ENCODE results near the gene BTRC. TPM values are rescaled to one million over a fixed set of nuclear protein-coding genes. Genes with fewer than 3 reads are reported as not detected.

The BTRC gene
- total RNA-seq, 1 donor from 2014 or later = 21.0 TPM

- H3K27me3 Mint-ChIP-seq (ENCODE audit: low read depth) = peaks cover 2% of the 10 kb centered on the region
- no peak overlapping the region for H3K4me3 Mint-ChIP-seq (ENCODE audit: low read depth)
- intact Hi-C loops (cut with micrococcal nuclease) = no loop called here
- H3K4me1 Mint-ChIP-seq (ENCODE audit: low read depth) = peaks cover 2% of the 10 kb centered on the region
- H3K36me3 Mint-ChIP-seq (ENCODE audit: low read depth) = no peaks in the 10 kb centered on the region
- no peaks in the 10 kb centered on the region for H3K9me3 Mint-ChIP-seq
- no peak overlapping the region for H3K27ac Mint-ChIP-seq
- no peak for DNase-seq (ENCODE audit: low spot score)
These were observed 110.1 kb downstream of the BTRC start for GRCh38 chr10:101464082-101464481.

GRCh38 chr10:101464599-101464998, 110.6 kb downstream of the BTRC start:
- intact Hi-C loops (cut with micrococcal nuclease) = no loop called here
- peaks cover 2% of the 10 kb centered on the region for H3K27me3 Mint-ChIP-seq (ENCODE audit: low read depth)
- peaks cover 2% of the 10 kb centered on the region for H3K4me1 Mint-ChIP-seq (ENCODE audit: low read depth)
- no peak overlapping the region for H3K4me3 Mint-ChIP-seq (ENCODE audit: low read depth)
- no peak overlapping the region for H3K27ac Mint-ChIP-seq
- no peaks in the 10 kb centered on the region for H3K9me3 Mint-ChIP-seq
- DNase-seq (ENCODE audit: low spot score) = no peak
- no peaks in the 10 kb centered on the region for H3K36me3 Mint-ChIP-seq (ENCODE audit: low read depth)

- peaks cover 2% of the 10 kb centered on the region for H3K27me3 Mint-ChIP-seq (ENCODE audit: low read depth)
These were observed 112.3 kb downstream of the BTRC start for GRCh38 chr10:101466016-101466912.

GRCh38 chr10:101467286-101467770, 113.4 kb downstream of the BTRC start:
- Mint-ChIP-seq H3K9me3 (no peaks in the 10 kb centered on the region), H3K27ac (no peak overlapping the region), H3K4me3 (ENCODE audit: low read depth) (no peak overlapping the region), H3K27me3 (ENCODE audit: low read depth) (peaks cover 2% of the 10 kb centered on the region), H3K4me1 (ENCODE audit: low read depth) (peaks cover 2% of the 10 kb centered on the region), H3K36me3 (ENCODE audit: low read depth) (no peaks in the 10 kb centered on the region)
- intact Hi-C loops (cut with micrococcal nuclease) = no loop called here
- DNase-seq (ENCODE audit: low spot score) = no peak

More at GRCh38 chr10:101466016-101466912, 112.3 kb downstream of the BTRC start:
- DNase-seq (ENCODE audit: low spot score) = no peak
- Mint-ChIP-seq H3K9me3 (no peaks in the 10 kb centered on the region), H3K36me3 (ENCODE audit: low read depth) (no peaks in the 10 kb centered on the region), H3K27ac (no peak overlapping the region), H3K4me3 (ENCODE audit: low read depth) (no peak overlapping the region), H3K4me1 (ENCODE audit: low read depth) (peaks cover 2% of the 10 kb centered on the region)
- intact Hi-C loops (cut with micrococcal nuclease) = no loop called here

- DNase-seq (ENCODE audit: low spot score) = no peak
- no peaks in the 10 kb centered on the region for H3K36me3 Mint-ChIP-seq (ENCODE audit: low read depth)
- H3K27ac Mint-ChIP-seq = no peak overlapping the region
- peaks cover 2% of the 10 kb centered on the region for H3K27me3 Mint-ChIP-seq (ENCODE audit: low read depth)
- H3K4me3 Mint-ChIP-seq (ENCODE audit: low read depth) = no peak overlapping the region
- no peaks in the 10 kb centered on the region for H3K9me3 Mint-ChIP-seq
- intact Hi-C loops (cut with micrococcal nuclease) = no loop called here
- H3K4me1 Mint-ChIP-seq (ENCODE audit: low read depth) = peaks cover 2% of the 10 kb centered on the region
These were observed 114.2 kb downstream of the BTRC start for GRCh38 chr10:101468159-101468558.

GRCh38 chr10:101476383-101476782, 122.4 kb downstream of the BTRC start:
- peaks cover 6% of the 10 kb centered on the region for H3K4me1 Mint-ChIP-seq (ENCODE audit: low read depth)
- H3K9me3 Mint-ChIP-seq = no peaks in the 10 kb centered on the region
- intact Hi-C loops (cut with micrococcal nuclease) = no loop called here
- H3K36me3 Mint-ChIP-seq (ENCODE audit: low read depth) = peaks cover 2% of the 10 kb centered on the region
- no peaks in the 10 kb centered on the region for H3K27me3 Mint-ChIP-seq (ENCODE audit: low read depth)
- H3K4me3 Mint-ChIP-seq (ENCODE audit: low read depth) = no peak overlapping the region
- H3K27ac Mint-ChIP-seq = no peak overlapping the region
- DNase-seq (ENCODE audit: low spot score) = no peak

- no peak overlapping the region for H3K4me3 Mint-ChIP-seq (ENCODE audit: low read depth)
- peaks cover 6% of the 10 kb centered on the region for H3K4me1 Mint-ChIP-seq (ENCODE audit: low read depth)
- no peaks in the 10 kb centered on the region for H3K27me3 Mint-ChIP-seq (ENCODE audit: low read depth)
These were observed 125.0 kb downstream of the BTRC start for GRCh38 chr10:101478956-101479355.

GRCh38 chr10:101481256-101481655, 127.3 kb downstream of the BTRC start:
- intact Hi-C loops (cut with micrococcal nuclease) = no loop called here
- H3K27me3 Mint-ChIP-seq (ENCODE audit: low read depth) = peaks cover 5% of the 10 kb centered on the region
- no peaks in the 10 kb centered on the region for H3K9me3 Mint-ChIP-seq
- H3K36me3 Mint-ChIP-seq (ENCODE audit: low read depth) = peaks cover 2% of the 10 kb centered on the region
- no peak for DNase-seq (ENCODE audit: low spot score)
- no peak overlapping the region for H3K27ac Mint-ChIP-seq
- H3K4me3 Mint-ChIP-seq (ENCODE audit: low read depth) = no peak overlapping the region
- peaks cover 3% of the 10 kb centered on the region for H3K4me1 Mint-ChIP-seq (ENCODE audit: low read depth)

More at GRCh38 chr10:101478956-101479355, 125.0 kb downstream of the BTRC start:
- peaks cover 2% of the 10 kb centered on the region for H3K36me3 Mint-ChIP-seq (ENCODE audit: low read depth)
- no peak overlapping the region for H3K27ac Mint-ChIP-seq
- no peak for DNase-seq (ENCODE audit: low spot score)
- no peaks in the 10 kb centered on the region for H3K9me3 Mint-ChIP-seq
- intact Hi-C loops (cut with micrococcal nuclease) = no loop called here

- Mint-ChIP-seq H3K36me3 (ENCODE audit: low read depth) (peaks cover 2% of the 10 kb centered on the region), H3K27ac (no peak overlapping the region), H3K9me3 (no peaks in the 10 kb centered on the region), H3K4me1 (ENCODE audit: low read depth) (peaks cover 3% of the 10 kb centered on the region), H3K4me3 (ENCODE audit: low read depth) (no peak overlapping the region), H3K27me3 (ENCODE audit: low read depth) (peaks cover 7% of the 10 kb centered on the region)
- intact Hi-C loops (cut with micrococcal nuclease) = no loop called here
- no peak for DNase-seq (ENCODE audit: low spot score)
These were observed 128.6 kb downstream of the BTRC start for GRCh38 chr10:101482568-101482967.

- no peak for DNase-seq (ENCODE audit: low spot score)
- H3K4me1 Mint-ChIP-seq (ENCODE audit: low read depth) = no peaks in the 10 kb centered on the region
- H3K4me3 Mint-ChIP-seq (ENCODE audit: low read depth) = no peak overlapping the region
- peaks cover 2% of the 10 kb centered on the region for H3K36me3 Mint-ChIP-seq (ENCODE audit: low read depth)
- peaks cover 8% of the 10 kb centered on the region for H3K27me3 Mint-ChIP-seq (ENCODE audit: low read depth)
- intact Hi-C loops (cut with micrococcal nuclease) = no loop called here
- no peak overlapping the region for H3K27ac Mint-ChIP-seq
- H3K9me3 Mint-ChIP-seq = no peaks in the 10 kb centered on the region
These were observed 130.3 kb downstream of the BTRC start for GRCh38 chr10:101484175-101484745.

GRCh38 chr10:101485207-101485606, 131.2 kb downstream of the BTRC start:
- no peak overlapping the region for H3K4me3 Mint-ChIP-seq (ENCODE audit: low read depth)
- H3K27me3 Mint-ChIP-seq (ENCODE audit: low read depth) = peaks cover 8% of the 10 kb centered on the region
- intact Hi-C loops (cut with micrococcal nuclease) = no loop called here
- H3K9me3 Mint-ChIP-seq = no peaks in the 10 kb centered on the region
- H3K27ac Mint-ChIP-seq = no peak overlapping the region
- peaks cover 2% of the 10 kb centered on the region for H3K36me3 Mint-ChIP-seq (ENCODE audit: low read depth)
- no peak for DNase-seq (ENCODE audit: low spot score)
- H3K4me1 Mint-ChIP-seq (ENCODE audit: low read depth) = no peaks in the 10 kb centered on the region

- Mint-ChIP-seq H3K4me1 (ENCODE audit: low read depth) (no peaks in the 10 kb centered on the region), H3K4me3 (ENCODE audit: low read depth) (no peak overlapping the region), H3K9me3 (no peaks in the 10 kb centered on the region), H3K36me3 (ENCODE audit: low read depth) (peaks cover 2% of the 10 kb centered on the region), H3K27me3 (ENCODE audit: low read depth) (peaks cover 8% of the 10 kb centered on the region), H3K27ac (no peak overlapping the region)
- intact Hi-C loops (cut with micrococcal nuclease) = no loop called here
- DNase-seq (ENCODE audit: low spot score) = no peak
These were observed 132.0 kb downstream of the BTRC start for GRCh38 chr10:101485681-101486554.

All from activated T-helper 2 cell treated with anti-CD3 and anti-CD28 coated beads, Interferon-gamma antibody, Interleukin-2, Interleukin-4, amounts not matched to agents 10 μg/mL and 5 μg/mL and 100 μg/mL, durations not matched to agents 14 hours and 24 hours and 36 hours (primary cell).